ENCODE measurements around the gene ODC1.
"Not testable (repeated sequence)": the region's sequence is repeated elsewhere in the genome, so short reads cannot be mapped to it uniquely, and the experiment has no call there.

The ODC1 gene

GRCh38 chr2:10452312-10452711 is 4.2 kb upstream of the ODC1 start:
- no peak for DNase-seq

DNA sequence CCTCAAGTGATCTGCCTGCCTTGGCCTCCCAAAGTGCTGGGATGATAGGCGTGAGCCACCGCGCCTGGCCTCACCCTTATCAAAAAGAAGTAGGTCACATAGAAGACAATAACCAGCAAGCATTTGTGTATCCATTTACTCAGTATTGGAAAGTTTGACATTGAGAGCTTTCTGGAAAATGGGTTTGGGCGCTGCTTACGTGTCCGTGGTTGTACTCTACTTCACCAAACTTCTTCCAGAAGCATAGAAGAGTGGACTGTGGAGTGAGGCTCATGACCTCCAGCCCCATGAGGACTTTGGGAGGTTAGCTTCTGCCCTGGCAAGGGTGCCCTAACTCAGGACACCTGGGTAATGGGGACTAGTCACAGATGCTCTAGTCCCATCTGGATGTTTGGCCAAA is 3.7 kb upstream of the ODC1 start:
- DNase-seq: no peak

DNA sequence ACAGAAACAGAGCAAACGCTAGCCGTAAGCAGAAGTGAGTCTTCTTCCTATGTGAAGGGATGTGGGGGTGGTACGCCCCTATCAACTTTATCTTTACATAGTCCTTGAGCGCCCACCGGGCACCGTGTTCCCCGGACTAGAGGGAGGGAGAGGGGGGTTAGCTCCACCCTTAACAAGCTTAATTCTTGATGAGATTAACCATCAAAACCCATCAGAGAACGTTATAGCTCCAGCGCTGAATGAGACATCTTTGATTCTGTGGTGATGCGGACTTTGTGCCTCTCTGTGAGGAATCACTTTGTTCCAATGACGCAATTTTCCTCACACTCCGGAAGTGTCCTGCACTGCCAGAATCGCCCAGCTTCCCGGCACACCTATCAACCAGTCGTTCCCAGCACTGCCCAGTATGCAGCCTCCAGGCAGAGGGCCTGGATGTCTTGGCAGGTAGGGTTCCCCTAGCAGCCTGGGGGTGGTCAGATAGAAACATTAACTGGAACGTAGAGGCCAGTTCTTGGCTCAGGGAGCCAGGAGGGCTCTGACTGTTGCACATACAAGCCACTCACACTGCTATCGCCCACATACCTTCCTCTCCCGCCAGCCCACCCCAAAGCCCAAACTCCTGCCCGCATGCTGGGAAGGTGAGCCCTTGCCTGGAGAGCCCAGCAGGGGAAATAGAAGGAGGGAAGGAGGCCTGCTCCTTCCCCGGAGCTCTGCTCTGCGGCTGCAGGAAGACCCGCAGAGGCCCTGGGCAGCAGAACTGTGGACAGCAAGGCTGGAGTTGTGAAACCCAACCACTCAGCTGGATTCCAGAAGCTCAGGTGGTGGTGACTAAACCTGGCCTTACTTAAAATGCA is 1.9 kb upstream of the ODC1 start:
- DNase-seq: no peak

DNA sequence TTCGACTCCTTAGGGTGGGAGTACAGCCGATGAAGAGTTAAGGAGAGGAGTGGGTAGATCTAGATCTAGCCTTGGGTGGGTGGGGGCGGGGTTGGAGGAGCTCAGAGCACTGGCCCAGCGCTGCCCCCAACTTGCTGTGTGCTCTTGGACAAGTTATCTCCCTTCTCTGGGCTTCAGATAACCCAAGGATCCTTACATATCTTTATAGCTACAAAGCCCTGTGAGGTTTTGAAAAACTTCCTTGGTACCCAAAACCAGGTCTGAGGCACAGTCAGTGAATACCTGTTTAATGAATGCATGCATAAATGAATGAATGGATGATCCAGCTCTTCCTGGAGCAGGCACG is 1.3 kb upstream of the ODC1 start:
- DNase-seq: peak; percentile 64

GRCh38 chr2:10448576-10449485 is 704 bp upstream of the ODC1 start:
- DNase-seq: peak; percentile 93

DNA sequence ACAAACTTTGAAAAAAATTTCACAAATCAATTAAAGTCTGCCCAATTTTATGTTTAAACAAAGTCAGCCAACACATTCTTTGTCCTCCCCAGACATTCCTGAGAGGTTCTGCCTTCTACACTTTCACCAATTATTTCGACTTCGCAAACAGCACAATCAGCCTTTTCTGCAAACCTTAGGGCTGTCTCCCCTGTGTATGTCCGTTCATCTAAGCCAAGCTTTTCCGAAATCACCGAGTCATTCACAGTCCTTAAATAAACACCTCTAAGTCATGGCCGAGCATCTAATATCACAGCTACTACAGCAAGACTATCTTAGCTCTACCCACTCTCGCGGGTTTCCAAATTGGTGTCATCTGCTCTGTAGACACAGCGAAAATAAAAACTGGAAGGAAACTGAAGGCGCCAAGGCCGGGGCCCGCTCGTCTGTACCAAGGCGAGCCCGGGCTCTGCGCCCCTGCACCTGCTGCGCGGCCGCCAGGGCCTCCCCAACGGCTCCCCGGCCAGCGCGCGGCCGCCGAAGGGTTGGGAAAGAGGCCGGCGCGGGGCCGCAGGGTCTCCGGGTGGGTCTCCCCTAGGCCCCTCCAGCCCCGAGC is 730 bp downstream of the ODC1 start:
- DNase-seq: peak; percentile 59

DNA sequence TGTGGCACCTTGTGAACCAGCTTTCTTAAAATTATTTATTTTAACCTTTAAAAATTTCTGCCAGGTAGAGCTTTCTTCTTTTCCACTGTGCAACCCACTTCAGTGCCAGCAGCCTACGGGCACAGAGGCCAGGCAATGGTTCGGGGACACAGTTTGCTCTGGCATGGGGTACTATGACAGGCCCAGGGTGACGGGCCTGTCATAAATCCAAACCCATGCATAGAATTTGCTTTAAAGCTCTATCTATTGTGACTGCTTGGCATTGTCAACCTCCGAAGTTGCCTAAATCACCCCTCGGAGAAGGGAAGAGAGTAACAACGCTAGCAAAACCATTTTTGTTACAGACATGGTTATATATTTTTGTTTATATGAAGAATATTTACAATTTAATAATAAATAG is 1.5 kb downstream of the ODC1 start:
- no peak for DNase-seq

- DNase-seq: no peak
These were observed 3.7 kb downstream of the ODC1 start for GRCh38 chr2:10444463-10444862.

DNA sequence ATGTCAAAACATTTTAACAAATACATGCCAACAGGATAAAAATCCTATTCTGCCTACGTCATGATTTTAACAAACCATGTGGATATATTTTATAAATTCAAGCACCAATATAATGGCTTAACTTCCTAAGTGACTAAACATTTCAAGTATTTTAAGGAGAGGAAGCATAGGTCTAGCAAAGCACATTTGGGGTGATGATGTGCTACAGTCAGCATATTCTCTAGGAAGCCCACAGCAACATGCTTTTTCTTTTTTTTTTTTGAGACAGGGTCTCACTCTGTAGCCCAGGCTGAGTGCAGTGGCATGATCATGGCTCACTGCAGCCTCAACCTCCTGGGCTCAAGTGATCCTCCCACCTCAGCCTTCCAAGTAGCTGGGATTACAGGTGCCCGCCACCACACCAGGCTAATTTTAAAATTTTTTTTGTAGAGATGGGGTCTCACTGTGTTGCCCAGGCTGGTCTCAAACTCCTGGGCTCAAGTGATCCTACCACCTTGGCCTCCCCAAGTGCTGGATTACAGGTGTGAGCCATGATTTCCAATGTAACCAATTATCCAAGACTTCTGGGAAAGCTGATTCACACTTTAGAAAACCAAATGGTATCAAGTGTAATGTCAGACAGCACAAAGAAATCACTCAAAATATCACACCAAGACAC is 5.5 kb downstream of the ODC1 start:
- not testable (repeated sequence) for DNase-seq

DNA sequence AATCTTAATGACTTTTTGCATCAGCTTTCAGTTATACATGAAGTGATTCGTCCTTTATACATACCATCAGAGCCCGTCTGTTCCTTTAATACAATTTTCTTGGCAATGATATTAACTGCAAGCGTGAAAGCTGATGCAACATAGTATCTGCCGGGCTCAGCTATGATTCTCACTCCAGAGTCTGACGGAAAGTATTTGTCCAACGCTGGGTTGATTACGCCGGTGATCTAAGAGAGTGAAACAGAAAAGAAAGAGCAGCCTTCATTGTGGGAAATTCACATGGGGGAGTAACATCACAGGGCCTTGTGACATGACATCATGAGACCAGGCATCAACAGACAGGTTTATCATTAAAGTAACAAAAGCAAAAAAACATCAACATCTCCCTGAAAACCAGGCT is 6.2 kb downstream of the ODC1 start:
- no peak for DNase-seq

DNA sequence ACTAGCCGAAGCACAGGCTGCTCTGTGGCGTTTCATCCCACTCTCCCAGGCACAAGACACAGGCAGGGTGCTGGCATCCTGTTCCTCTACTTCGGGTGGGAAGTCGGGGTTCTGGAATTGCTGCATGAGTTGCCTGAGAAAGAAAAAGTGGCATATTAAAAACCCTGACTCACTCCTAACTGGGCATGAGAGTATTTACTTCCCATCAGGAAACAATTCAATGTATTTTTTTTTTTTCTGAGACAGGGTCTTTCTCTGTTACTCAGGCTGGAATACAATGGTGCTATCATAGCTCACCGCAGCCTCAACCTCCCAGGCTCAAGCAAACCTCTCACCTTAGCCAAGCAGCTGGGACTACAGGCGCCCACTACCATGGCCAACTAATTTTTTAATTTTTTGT is 7.4 kb downstream of the ODC1 start:
- DNase-seq: no peak

GRCh38 chr2:10439971-10440370 is 8.2 kb downstream of the ODC1 start:
- no peak for DNase-seq

DNA sequence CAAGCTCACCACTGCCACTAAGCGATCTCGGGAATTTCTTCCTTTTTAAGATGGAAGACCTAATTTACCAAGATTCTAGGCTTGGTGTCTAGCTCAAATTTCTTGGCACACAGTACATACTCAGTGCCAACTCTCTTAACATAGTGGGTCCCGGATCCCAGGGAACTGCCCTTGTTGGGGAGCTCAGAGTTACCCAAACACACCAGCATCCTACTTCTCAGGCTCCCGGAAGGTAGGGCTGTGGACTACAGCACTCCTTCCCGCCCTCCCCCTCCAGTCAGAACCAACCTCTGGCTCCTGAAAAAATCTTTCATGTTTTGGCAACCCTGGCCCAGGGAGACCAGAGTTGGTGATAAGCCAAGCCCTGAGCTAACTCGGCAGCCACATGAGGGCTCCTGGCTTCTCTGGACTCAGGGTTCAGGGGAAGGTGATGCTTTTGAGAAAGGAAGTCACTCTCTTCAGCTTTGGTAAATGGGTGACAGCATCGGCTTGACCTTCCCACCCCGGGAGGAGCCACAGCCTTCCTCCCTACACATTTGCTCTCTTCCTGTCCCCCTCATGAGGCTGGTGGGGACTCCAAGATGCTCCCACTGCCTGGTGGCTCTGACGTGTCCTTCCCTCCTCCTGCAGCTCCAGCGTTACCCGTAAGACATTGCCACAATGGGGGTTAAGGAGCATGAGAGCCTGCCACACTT is 8.8 kb downstream of the ODC1 start:
- no peak for DNase-seq

- DNase-seq: no peak
These were observed 9.4 kb downstream of the ODC1 start for GRCh38 chr2:10438688-10439087.

DNA sequence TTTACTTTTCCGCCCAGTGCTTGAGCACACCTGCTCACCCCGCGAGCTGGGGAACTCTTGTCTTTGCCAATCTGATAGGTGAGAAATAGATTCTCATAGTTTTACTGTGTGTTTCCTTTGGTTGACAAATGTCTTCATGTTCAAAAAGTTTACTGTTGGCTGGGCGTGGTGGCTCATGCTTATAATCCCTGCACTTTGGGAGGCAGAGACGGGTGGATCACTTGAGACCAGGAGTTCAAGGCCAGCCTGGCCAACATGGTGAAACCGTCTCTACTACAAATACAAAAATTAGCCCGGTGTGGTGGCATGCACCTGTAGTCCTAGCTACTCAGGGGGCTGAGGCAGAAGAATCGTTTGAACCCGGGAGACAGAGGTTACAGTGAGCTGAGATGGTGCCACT is 10.3 kb downstream of the ODC1 start:
- DNase-seq: no peak

DNA sequence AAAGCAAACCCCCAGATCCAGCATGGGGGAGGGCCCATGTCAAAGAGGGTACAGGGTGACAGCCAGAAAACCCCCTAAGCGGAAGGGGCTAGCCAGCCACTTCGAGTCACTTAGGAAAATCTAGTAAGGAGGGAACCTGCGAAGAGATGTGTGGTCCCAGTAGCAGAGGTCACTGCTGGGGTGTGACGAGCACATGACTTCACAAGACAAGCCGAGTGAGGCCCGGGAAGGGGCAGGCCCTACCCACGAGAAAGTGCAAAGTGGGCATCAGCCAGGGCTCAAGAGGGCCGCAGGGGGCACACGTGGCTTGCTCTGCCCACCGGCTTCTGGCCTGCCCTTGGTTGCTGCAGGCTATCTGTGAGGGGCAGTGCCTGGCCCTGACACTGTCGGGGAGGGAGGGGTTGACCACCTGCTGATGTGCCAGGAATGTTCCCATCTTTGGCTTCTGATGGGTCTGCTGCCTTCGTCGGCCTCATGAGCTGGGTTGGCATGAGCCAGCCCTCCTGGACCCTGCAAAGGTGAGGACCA is 11.5 kb downstream of the ODC1 start:
- DNase-seq: no peak

- no peak for DNase-seq
These were observed 12.3 kb downstream of the ODC1 start for GRCh38 chr2:10435820-10436204.

GRCh38 chr2:10434886-10435819 is 13.0 kb downstream of the ODC1 start:
- DNase-seq: peak; percentile 94

- DNase-seq: no peak
These were observed 13.9 kb downstream of the ODC1 start for GRCh38 chr2:10433947-10434885.
